HCEC 1CT (cell line): ENCODE data around the gene WDR86.

Experiments
- DNase-seq: peaks from one replicate; pipeline ENCODE4 v3.0.0-alpha.2; 2017

The WDR86 gene, protein sequence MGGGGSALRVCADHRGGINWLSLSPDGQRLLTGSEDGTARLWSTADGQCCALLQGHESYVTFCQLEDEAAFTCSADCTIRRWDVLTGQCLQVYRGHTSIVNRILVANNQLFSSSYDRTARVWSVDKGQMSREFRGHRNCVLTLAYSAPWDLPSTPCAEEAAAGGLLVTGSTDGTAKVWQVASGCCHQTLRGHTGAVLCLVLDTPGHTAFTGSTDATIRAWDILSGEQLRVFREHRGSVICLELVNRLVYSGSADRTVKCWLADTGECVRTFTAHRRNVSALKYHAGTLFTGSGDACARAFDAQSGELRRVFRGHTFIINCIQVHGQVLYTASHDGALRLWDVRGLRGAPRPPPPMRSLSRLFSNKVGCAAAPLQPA

GRCh38 chr7:151409667-151410404 lies at the start of gene WDR86:
Gene WDR86, minus strand, starts transcription at chr7:151410038. Its CDS starts 449 bp downstream, at chr7:151409589.
- DNase-seq, result no peak

DNA sequence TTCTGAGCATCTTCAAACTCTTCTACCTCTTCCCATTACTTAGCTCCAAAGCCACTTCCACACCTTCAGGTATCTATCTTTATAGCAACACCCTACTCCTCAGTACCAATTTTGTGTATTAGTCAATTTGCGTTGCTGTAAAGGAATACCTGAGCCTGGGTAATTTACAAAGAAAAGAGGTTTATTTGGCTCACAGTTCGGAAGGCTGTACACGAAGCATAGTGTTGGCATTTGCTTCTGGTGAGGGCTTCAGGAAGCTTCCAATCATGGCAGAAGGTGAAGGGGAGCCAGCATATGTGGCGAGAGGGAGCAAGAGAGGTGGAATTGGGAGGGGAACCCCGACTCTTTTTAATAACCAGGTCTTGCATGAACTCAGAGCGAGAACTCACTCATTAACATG lies 47.7 kb upstream of the WDR86 start:
- DNase-seq, result no peak

GRCh38 chr7:151456782-151457181 lies 46.9 kb upstream of the WDR86 start:
- DNase-seq, result no peak

DNA sequence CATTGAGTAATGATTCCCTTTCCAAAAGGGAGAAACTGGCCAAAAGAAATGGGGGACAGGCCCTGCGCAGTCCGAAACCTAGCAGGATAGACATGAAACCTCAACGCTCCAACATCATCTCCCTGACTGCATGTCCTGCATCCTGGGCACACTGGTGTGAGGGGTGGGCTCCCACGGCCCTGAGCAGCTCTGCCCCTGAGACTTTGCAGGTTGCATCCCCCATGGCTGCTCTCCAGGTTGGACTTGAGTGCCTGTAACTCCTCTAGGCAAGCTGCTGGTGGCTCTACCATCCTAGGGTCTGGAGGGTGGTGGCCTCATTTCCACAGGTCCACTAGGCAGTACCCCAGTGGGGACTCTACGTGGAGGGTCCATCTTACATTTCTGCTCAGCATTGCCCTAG lies 46.4 kb upstream of the WDR86 start:
- DNase-seq, result no peak

DNA sequence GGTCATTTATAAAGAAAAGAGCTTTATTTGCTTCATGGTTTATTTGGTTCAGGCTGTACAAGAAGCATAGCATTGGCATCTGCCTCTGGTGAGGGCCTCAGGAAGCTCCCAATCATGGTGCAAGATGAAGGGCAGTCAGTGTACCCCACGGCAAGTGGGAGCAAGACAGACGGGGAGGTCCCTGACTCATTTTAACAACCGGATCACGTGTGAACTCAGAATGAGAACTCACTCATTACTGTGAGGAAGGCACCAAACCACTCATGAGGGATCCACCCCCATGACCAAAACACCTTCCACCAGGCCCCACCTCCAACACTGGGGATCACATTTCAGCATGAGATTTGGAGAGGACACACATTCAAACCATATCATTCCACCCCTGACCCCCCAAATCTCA lies 45.9 kb upstream of the WDR86 start:
- no peak for DNase-seq

DNA sequence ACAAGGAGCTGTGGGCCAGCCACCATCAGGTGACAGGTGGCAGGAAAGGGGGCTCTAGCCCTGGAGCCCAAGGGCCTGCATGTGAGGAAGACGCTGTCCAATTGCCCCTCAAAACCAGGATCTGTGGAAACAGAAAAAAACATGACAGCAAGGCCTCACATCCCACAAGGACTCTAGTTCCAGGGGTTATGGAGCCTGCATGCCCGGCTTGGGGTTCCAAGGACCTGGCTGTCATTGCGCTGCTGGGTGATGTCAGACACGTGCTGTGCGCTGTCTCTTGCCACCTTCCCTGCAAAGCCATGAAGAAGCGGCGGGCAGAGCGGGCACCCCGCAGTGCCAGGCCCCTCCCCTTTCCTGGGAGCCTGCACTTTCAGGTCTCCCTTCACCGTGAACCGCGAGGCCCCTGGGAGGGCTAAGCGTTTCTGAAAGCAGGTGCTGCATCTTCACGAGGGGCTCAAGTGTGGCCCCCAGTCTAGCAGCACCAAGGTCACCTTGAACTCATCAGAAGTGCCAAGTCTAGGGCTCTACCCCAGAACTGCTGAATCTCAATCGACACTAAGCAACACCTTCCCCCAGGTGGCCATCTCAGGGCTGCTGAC lies 45.2 kb upstream of the WDR86 start:
- DNase-seq, result no peak

GRCh38 chr7:151454305-151454704 lies 44.5 kb upstream of the WDR86 start:
- no peak for DNase-seq

DNA sequence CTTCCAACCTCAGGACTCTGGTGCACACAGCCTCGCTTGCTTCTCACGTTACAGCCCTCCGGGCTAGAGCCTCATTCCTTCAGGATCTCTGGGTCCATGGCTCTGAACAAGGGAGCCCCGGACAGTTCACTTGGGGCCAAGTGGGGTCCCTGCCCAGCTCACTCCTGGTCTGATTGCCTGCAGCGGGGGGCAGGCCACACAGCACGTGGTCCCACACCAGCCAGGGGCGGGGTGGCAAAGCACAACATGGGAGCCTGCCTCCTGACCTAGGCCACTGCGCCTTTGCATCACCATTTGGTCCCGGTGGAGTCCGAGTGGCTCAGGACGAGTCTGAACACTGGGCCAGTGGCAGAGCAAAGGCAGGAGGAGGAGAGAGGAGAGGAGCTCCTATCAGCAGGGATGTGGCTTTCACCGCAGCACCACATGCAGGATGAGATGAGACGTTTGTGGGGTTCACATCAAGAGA lies 43.5 kb upstream of the WDR86 start:
- DNase-seq, result no peak

DNA sequence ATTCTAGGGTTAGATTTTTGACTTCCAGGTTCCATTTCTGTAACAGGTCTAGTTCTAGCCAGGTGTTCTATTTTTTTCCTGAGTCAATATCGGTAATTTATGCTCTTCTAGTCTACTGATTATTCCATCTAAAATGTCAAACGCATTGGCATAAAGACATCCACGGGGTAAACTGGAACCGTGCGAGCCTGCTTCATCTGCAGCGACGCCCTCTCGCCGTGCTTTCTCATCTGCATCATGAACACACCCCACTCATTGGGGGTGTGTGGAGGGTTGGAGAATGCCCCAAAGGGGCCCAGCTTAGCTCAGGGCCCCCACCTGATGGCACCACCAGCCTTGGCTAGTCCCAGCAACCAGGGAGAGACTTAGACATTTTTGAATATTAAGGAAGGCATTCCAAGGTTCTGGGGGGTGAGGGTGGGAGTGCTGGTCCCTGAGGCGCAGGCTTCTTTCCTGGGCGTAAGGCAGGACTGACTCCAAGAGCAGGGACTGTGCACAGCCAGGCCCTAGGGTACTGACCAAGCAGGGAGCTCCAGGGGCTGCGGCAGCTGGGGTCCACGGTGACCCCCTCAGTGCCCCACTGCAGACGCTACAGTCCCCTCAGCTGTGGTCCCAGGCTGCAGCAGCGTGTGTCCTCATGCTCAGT lies 43.0 kb upstream of the WDR86 start:
- no peak for DNase-seq

GRCh38 chr7:151451626-151452571 lies 42.1 kb upstream of the WDR86 start:
- DNase-seq, result no peak

DNA sequence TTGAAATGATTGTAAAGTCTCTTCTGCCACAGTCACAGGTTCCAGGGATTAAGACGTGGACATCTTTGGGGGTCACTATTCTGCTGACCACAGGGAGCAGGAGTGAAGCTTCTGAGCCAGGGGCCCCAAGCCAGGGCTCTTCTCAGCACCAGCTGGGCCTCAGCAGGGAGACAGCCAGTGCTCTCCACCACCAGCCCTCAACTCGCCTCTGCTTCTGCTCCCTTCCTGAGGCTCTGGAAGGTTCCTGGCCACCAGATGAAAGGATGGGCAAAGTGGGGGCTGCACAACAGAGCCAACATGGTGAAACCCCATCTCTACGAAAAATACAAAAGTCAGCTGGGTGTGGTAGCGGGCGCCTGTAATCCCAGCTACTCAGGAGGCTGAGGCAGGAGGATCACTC lies 41.3 kb upstream of the WDR86 start:
- DNase-seq, result no peak

DNA sequence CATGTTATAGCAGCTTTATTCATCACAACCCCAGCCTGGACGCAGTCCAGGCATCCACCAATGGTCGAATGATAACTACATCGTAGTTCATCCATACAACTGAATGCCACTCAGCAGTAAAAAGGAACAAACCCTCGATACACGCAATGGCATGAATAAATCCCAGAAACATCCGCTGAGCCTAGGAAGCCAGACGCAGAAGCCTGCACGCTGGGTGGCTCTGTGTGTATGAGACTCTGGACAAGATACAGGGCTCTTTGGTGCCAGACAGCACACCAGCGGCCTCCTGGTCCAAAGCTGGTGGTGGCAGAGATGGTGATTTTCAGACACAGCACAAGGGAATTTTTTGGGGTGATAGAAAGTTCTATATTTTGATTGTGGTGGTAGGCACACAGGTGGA lies 40.2 kb upstream of the WDR86 start:
- no peak for DNase-seq

DNA sequence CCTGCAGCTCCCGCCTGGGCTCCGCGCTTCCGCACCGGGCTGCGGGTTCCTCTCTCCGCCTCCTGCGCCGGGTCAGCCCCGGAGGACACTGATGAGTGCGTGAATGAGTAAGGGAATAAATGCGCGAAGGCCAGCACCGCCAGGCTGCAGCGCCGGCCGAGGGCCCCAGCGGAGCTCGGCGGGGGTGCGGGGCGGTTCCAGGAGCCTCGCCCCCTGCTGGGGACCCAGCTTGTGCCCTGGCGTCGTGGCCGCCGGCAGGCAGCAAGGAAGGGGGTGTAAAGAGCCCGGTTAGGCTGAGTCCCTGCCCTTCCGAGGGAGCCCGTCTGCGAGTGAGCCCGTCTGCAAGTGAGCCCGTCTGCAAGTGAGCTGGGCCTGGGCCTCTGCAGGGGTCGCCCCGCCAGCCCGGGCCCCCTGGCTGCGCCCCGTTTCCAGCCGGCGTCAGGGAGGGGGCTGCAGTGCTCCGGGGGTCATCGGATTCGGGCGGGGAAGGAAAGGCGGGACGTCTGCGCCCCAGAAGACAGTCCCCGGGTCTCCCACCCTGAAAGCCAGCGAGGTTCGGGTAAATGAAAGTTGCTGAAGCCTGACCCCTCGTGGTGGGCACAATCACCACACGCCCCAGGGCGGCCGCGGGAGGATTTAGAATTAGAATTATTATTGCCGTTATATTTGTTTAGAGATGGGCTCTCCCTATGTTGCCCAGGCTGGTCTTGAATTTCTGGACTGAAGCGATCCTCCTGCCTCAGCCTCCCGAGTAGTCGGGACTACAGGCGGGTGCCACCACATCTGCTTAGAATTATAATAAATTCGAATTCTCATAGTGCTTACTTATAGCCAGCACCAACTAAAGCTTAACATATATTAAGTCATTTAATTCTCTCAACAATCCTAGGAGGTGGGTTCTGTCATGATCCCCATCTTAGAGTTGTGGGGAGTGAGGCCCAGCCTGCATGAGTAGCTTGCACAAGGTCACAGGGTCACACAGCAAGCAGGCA lies 38.7 kb upstream of the WDR86 start:
- DNase-seq, result peak; percentile 55

DNA sequence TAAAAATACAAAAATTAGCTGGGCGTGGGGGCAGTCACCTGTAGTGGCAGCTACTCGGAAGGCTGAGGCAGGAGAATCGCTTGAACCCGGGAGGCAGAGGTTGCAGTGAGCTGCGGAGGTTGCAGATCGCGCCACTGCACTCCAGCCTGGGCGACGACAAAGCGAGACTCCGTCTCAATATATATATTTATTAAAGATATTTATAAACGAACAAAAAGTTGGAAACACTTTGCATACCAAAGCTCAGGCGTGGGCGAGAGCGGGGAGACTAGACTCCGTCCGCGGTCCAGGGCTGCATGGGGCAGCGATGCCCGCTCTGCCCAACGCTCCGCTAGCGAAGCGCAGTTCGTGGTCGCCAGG lies 38.0 kb upstream of the WDR86 start:
- no peak for DNase-seq

DNA sequence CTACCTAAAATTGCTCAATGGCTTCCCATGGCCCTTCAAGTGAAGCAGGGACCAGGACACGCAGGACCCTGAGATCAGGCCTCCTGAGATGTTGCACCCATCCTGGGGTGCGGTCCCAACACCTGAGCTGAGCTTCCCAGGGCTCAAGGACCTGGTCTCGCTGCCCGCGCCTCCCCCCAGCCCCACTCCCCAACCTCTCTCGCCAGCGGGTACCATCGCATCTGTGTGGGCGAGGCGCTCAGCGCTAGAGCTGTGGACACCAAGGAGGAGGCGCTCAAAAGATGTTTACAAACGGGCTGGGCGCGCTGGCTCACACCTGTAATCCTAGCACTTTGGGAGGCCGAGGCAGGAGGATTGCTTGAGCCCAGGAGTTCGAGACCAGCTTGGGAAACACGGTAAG lies 37.5 kb upstream of the WDR86 start:
- DNase-seq, result no peak

DNA sequence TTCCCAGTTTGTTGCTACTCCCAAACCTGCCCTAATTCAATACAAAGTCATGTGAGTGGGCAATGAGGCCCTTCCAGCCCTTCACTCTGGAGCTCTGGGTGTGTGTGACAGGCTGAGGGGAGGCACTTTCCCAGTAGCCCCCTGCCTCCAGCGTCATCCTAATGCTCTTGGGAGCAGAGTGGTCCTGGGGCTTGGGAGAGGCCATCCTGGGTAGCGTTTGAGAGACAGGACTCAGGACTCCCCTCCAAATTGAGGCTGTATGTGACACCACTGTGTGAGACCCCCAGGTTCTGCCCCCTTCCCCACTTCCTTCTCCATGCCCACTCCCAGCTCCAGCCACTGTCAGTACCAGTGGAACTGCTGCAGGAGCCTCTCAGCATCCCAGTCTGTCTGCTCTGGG lies 36.6 kb upstream of the WDR86 start:
- DNase-seq, result no peak

- no peak for DNase-seq
Observed at GRCh38 chr7:151444632-151445031, 34.8 kb upstream of the WDR86 start.

- no peak for DNase-seq
Observed at GRCh38 chr7:151442776-151443496, 33.1 kb upstream of the WDR86 start.

GRCh38 chr7:151440799-151441445 lies 31.1 kb upstream of the WDR86 start:
- no peak for DNase-seq
